HEK293 (cell line): ENCODE data around the gene CXADR.
A peak's percentile ranks its signal among the peaks of the same experiment; 100 is the strongest.

Source experiments
- CTCF ChIA-PET: fragments of 350-600 bp; formaldehyde crosslinking; extraction: SDS; loops from one replicate; lab custom pipeline; 2021; ENCODE audit warnings: antibody characterized with exemption; lab: Yijun Ruan, JAX
- POLR2A ChIA-PET: fragments of 300-600 bp; formaldehyde crosslinking; extraction: SDS; loops from one replicate; lab custom pipeline; 2020; ENCODE audit warnings: antibody characterized with exemption, inconsistent platforms; lab: Yijun Ruan, JAX
- H3K27ac ChIP-seq: fragments of 200-500 bp; sonication (Bioruptor generic); 2 replicates; pipeline ENCODE4 v1.5.1; 2014; ENCODE audit warnings: low read depth, low read length, control low read depth, inconsistent platforms; ENCODE audit errors: extremely low read depth
- H3K36me3 ChIP-seq, 2 experiments: fragments of 200-500 bp in 1 of 2; sonication (Bioruptor generic) in 1 of 2; 1 replicate in 1 of 2; 2 replicates in 1 of 2; pipeline ENCODE4 v1.5.1; 2014 to 2017; ENCODE audit warnings: inconsistent platforms in 2 of 2, low read length in 2 of 2; ENCODE audit not compliant: control insufficient read depth in 2 of 2, insufficient read depth in 1 of 2
- H3K4me1 ChIP-seq: fragments of 200-500 bp; sonication (Bioruptor generic); 2 replicates; pipeline ENCODE4 v1.5.1; 2014; ENCODE audit warnings: mild to moderate bottlenecking, low read length, inconsistent platforms; ENCODE audit not compliant: control insufficient read depth, insufficient read depth
- H3K4me3 ChIP-seq: 2 replicates; pipeline ENCODE4 v1.5.1; 2011; ENCODE audit warnings: low read depth, mild to moderate bottlenecking, control low read depth, low read length, moderate library complexity
- H3K9me3 ChIP-seq: fragments of 200-500 bp; sonication (Bioruptor generic); 2 replicates; pipeline ENCODE4 v1.5.1; 2014; ENCODE audit warnings: low read depth, low read length, inconsistent platforms; ENCODE audit not compliant: control insufficient read depth, insufficient read depth
- ATF2 ChIP-seq: fragments of 450-650 bp; formaldehyde crosslinking; IDR thresholded peaks from 2 replicates; pipeline ENCODE4 v1.5.1; 2016; ENCODE audit warnings: missing biosample characterization, missing genetic modification characterization, low read depth
- BCL6B ChIP-seq: fragments of 450-650 bp; formaldehyde crosslinking; IDR thresholded peaks from 2 replicates; pipeline ENCODE4 v1.5.1; 2017; ENCODE audit warnings: missing biosample characterization, missing genetic modification characterization
- HOXC10 ChIP-seq: sonication (generic); formaldehyde crosslinking; IDR thresholded peaks from 2 replicates; pipeline ENCODE4 v1.8.1; 2023; ENCODE audit warnings: mild to moderate bottlenecking, missing genetic modification reagents
- RBAK ChIP-seq: fragments of 450-650 bp; formaldehyde crosslinking; IDR thresholded peaks from 2 replicates; pipeline ENCODE4 v1.5.1; 2016; ENCODE audit warnings: missing biosample characterization, missing genetic modification characterization
- SALL2 ChIP-seq: fragments of 450-650 bp; formaldehyde crosslinking; IDR thresholded peaks from 2 replicates; pipeline ENCODE4 v1.5.0; 2017; ENCODE audit warnings: missing biosample characterization, mild to moderate bottlenecking, missing genetic modification characterization, borderline replicate concordance
- SCRT1 ChIP-seq: fragments of 450-650 bp; formaldehyde crosslinking; IDR thresholded peaks from 2 replicates; pipeline ENCODE4 v1.5.1; 2016; ENCODE audit warnings: missing biosample characterization, missing genetic modification characterization, borderline replicate concordance
- ZBTB44 ChIP-seq: fragments of 450-650 bp; IDR thresholded peaks from 2 replicates; pipeline ENCODE4 v1.5.1; 2018; ENCODE audit warnings: missing biosample characterization, mild to moderate bottlenecking, missing genetic modification characterization
- ZBTB8A ChIP-seq: fragments of 450-650 bp; formaldehyde crosslinking; IDR thresholded peaks from 2 replicates; pipeline ENCODE4 v1.5.1; 2016; ENCODE audit warnings: missing biosample characterization, missing genetic modification characterization
- ZFHX2 ChIP-seq: fragments of 450-650 bp; formaldehyde crosslinking; conservative IDR thresholded peaks from 2 replicates; pipeline ENCODE4 v1.5.1; 2016; ENCODE audit warnings: missing biosample characterization, missing genetic modification characterization
- ZFP69B ChIP-seq: fragments of 450-650 bp; formaldehyde crosslinking; IDR thresholded peaks from 2 replicates; pipeline ENCODE4 v1.5.1; 2016; ENCODE audit warnings: missing biosample characterization, missing genetic modification characterization
- ZNF138 ChIP-seq: fragments of 450-650 bp; formaldehyde crosslinking; IDR thresholded peaks from 2 replicates; pipeline ENCODE4 v1.5.1; 2016; ENCODE audit warnings: missing biosample characterization, missing genetic modification characterization, borderline replicate concordance
- ZNF335 ChIP-seq: fragments of 450-650 bp; formaldehyde crosslinking; conservative IDR thresholded peaks from 2 replicates; pipeline ENCODE4 v1.5.1; 2016; ENCODE audit warnings: missing biosample characterization, missing genetic modification characterization
- ZNF362 ChIP-seq: fragments of 450-650 bp; formaldehyde crosslinking; IDR thresholded peaks from 2 replicates; pipeline ENCODE4 v1.5.1; 2016; ENCODE audit warnings: missing biosample characterization, missing genetic modification characterization
- ZNF433 ChIP-seq: fragments of 450-650 bp; formaldehyde crosslinking; IDR thresholded peaks from 2 replicates; pipeline ENCODE4 v1.5.1; 2016; ENCODE audit warnings: missing biosample characterization, missing genetic modification characterization, low read depth
- ZNF449 ChIP-seq: fragments of 450-650 bp; formaldehyde crosslinking; IDR thresholded peaks from 2 replicates; pipeline ENCODE4 v1.5.1; 2017; ENCODE audit warnings: missing biosample characterization, mild to moderate bottlenecking, missing genetic modification characterization, moderate library complexity
- ZNF514 ChIP-seq: fragments of 450-650 bp; formaldehyde crosslinking; IDR thresholded peaks from 2 replicates; pipeline ENCODE4 v1.5.1; 2016; ENCODE audit warnings: missing biosample characterization, missing genetic modification characterization
- ZNF521 ChIP-seq: fragments of 450-650 bp; formaldehyde crosslinking; IDR thresholded peaks from 2 replicates; pipeline ENCODE4 v1.5.1; 2017; ENCODE audit warnings: missing biosample characterization, mild to moderate bottlenecking, missing genetic modification characterization
- ZNF626 ChIP-seq: fragments of 450-650 bp; sonication (Bioruptor Pico); formaldehyde crosslinking; IDR thresholded peaks from 2 replicates; pipeline ENCODE4 v1.5.1; 2018; ENCODE audit warnings: missing biosample characterization, missing genetic modification characterization, inconsistent platforms
- ZNF658 ChIP-seq: fragments of 450-650 bp; formaldehyde crosslinking; IDR thresholded peaks from 2 replicates; pipeline ENCODE4; 2016; ENCODE audit warnings: missing biosample characterization, missing genetic modification characterization
- ZNF677 ChIP-seq: fragments of 450-650 bp; IDR thresholded peaks from 2 replicates; pipeline ENCODE4 v1.5.0; 2018; ENCODE audit warnings: missing biosample characterization, mild to moderate bottlenecking, missing genetic modification characterization, moderate library complexity
- ZNF747 ChIP-seq: fragments of 450-650 bp; formaldehyde crosslinking; IDR thresholded peaks from 2 replicates; pipeline ENCODE4 v1.5.1; 2016; ENCODE audit warnings: missing biosample characterization, missing genetic modification characterization
- ZNF792 ChIP-seq: fragments of 450-650 bp; formaldehyde crosslinking; IDR thresholded peaks from 2 replicates; pipeline ENCODE4 v1.5.1; 2016; ENCODE audit warnings: missing biosample characterization, missing genetic modification characterization
- ZSCAN18 ChIP-seq: fragments of 450-650 bp; formaldehyde crosslinking; IDR thresholded peaks from 2 replicates; pipeline ENCODE4 v1.5.1; 2016; ENCODE audit warnings: missing biosample characterization, missing genetic modification characterization

The CXADR gene

GRCh38 chr21:17612023-17612564, 99.3 kb downstream of the CXADR start:
- Histone ChIP-seq H3K4me3 (peak overlapping the region; percentile 66), H3K9me3 (no peaks in the 10 kb centered on the region), H3K36me3 (peaks cover 8 to 33% of the 10 kb centered on the region in 2 experiments), H3K4me1 (peaks cover 9% of the 10 kb centered on the region), H3K27ac (peak overlapping the region; percentile 82)
- TF ChIP-seq BCL6B (tag by site-specific recombination) (no peak), ZNF335 (tag by site-specific recombination) (peak; percentile 41; the same call in 1 of the 2 replicates), ZSCAN18 (tag by site-specific recombination) (no peak), RBAK (tag by site-specific recombination) (no peak), ZNF521 (tag by site-specific recombination) (no peak), ATF2 (tag by site-specific recombination) (no peak), ZNF747 (tag by site-specific recombination) (no peak), ZNF449 (tag by site-specific recombination) (peak; percentile 61; the same call in 1 of the 2 replicates), ZNF433 (no peak), ZNF138 (tag by site-specific recombination) (no peak), ZFHX2 (tag by site-specific recombination) (0 out of 2 replicates have a peak, but pooled peaks have one; percentile 8), ZFP69B (no peak)
- ChIA-PET POLR2A (interaction anchor here (1.3 to 2.5 kb wide), 2 partner anchors 11 to 99 kb away, joined by 6 to 12 read pairs; partner anchors contain the start of gene CXADR), CTCF (interaction anchor here (0.7 to 3.7 kb wide), 6 partner anchors 26 to 225 kb away, joined by 3 to 20 read pairs (median 4); partner anchors contain the start of gene CXADR)

GRCh38 chr21:17612565-17613241, 99.9 kb downstream of the CXADR start, which contains the start of gene BTG3:
Gene BTG3, minus strand, starts transcription at chr21:17612901. Its CDS starts 3,757 bp downstream, at chr21:17609144.
- Histone ChIP-seq H3K4me3 (peak within 1 kb of the TSS; percentile 66), H3K9me3 (no peaks in the 10 kb centered on the region), H3K4me1 (peaks cover 5% of the 10 kb centered on the region), H3K36me3 (peaks cover 8 to 27% of the 10 kb centered on the region in 2 experiments), H3K27ac (peak within 1 kb of the TSS; percentile 82)
- POLR2A ChIA-PET: interaction anchor here (1.3 to 2.5 kb wide), 2 partner anchors 11 to 100 kb away, joined by 6 to 12 read pairs; partner anchors contain the start of gene CXADR
- CTCF ChIA-PET: interaction anchor here (1.0 to 3.7 kb wide), 4 partner anchors 27 to 226 kb away, joined by 3 to 20 read pairs (median 4); no protein-coding TSS in a partner anchor
- TF ChIP-seq ZBTB44 (tag by site-specific recombination): no peak
- no peak for TF ChIP-seq SCRT1 (tag by site-specific recombination)
- TF ChIP-seq ZNF514: no peak
- TF ChIP-seq ZNF658 (tag by site-specific recombination): no peak
- peak; percentile 94; the same call in 1 of the 2 replicates for TF ChIP-seq HOXC10
- TF ChIP-seq ZBTB8A (tag by site-specific recombination): no peak
- TF ChIP-seq ZNF626: no peak
- TF ChIP-seq SALL2 (tag by site-specific recombination): no peak
- TF ChIP-seq ZNF677 (tag by site-specific recombination): no peak
- no peak for TF ChIP-seq ZNF362 (tag by site-specific recombination)
- TF ChIP-seq ZNF792 (tag by site-specific recombination): no peak
